Measurements from ENCODE around the gene SEPHS1.
"Not testable (repeated sequence)": the region's sequence is repeated elsewhere in the genome, so short reads cannot be mapped to it uniquely, and the experiment has no call there.

SEPHS1 gene

GRCh38 chr10:13327534-13327933 is 20.6 kb downstream of the SEPHS1 start:
- no peak for DNase-seq

DNA sequence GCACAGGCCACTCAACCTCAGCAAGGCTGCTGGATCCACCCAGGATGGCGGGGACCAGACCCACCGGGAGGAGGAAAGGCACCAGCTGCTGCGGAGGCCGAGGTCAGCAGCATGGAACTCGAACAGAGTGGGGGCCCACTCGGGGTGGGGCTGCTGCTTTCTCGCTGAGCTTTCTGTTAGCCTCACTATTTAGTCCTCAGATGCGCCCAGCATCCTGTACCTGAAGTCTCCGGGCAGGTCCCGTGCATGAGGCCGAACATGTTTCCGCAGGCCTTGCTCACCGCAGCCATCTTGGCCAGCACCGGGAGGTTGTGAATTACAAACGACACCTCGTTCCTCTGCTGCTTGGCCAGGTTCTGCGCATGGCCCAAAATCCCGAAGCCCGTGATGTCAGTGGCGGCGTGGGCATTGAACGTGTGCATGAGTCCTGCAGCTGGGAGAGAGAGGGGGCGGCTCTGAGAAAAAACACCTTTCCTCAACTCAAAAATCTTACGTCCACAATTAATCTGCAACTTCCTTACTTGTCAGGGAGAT is 25.4 kb downstream of the SEPHS1 start:
- DNase-seq, result no peak

- DNase-seq, result no peak
Measured at GRCh38 chr10:13321576-13321975, 26.5 kb downstream of the SEPHS1 start.

- no peak for DNase-seq
Measured at GRCh38 chr10:13319166-13319565, 28.9 kb downstream of the SEPHS1 start.

DNA sequence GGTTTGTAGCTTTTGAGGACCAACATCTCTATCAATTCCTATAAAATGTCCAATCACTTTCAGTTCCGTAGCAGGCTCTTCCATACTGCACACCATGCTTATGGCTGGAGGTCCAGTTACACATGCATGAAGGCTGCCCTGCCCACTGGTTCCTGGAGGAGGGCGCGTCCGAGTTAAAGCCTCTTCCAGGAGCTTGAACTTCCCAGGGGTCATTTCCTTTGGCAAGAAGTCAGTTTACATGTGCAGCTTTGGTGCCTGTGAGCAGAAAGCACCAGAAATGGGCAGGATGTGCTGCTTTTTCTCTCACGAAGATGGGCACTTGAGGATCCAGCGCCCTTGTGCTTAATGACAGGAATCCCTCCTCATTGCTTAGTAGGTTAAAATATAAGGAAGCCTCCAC is 30.6 kb downstream of the SEPHS1 start:
- no peak for DNase-seq

DNA sequence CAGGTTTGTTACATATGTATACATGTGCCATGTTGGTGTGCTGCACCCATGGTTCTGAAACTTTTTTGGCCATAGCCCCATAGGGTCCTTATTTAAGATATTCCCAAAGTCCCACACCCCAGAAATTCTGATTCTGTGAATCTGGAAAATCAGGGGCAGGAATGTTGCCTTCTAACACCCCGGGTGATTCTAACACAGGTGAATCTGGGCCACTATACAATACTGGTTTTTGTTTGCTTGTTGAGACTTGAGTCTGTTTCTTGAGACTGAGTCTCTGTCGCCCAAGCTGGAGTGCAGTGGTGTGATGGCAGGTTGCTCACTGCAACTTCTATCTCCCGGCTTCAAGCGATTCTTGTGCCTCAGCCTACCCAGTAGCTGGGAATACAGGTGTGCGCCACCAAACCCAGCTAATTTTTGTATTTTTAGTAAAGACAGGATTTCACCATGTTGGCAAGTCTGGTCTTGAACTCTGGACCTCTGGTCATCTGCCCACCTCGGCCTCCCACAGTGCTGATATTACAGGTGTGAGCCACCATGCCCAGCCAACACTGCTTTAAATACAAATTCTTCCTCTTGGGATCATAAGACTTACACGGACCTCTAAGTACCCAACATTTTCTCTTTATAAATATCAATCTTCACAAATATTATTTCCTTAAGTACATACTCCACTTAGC is 31.3 kb downstream of the SEPHS1 start:
- DNase-seq, result no peak

DNA sequence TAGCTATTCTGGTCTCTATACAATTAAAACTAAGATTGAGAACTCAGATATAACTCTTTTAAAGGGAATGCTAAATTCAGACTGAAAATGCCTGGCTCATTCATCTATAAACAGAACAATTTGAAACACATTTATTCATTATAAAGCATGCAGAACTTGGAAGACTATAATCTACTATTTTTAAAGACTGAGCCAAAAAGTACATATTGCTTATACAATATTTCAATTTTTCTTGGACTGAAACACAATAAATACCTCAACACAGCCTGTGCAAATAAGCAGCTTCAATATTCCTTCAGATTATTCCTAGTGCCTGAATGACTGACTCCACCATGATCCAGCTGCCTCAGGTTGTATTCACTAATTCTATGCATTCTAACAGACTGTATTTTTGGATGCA is 32.7 kb downstream of the SEPHS1 start:
- DNase-seq, result no peak

GRCh38 chr10:13311177-13311575 is 36.9 kb downstream of the SEPHS1 start:
- DNase-seq, result no peak

- no peak for DNase-seq
Measured at GRCh38 chr10:13310518-13311176, 37.4 kb downstream of the SEPHS1 start.

GRCh38 chr10:13309792-13310191 is 38.3 kb downstream of the SEPHS1 start:
- DNase-seq, result no peak

GRCh38 chr10:13308096-13308495 is 40.0 kb downstream of the SEPHS1 start:
- no peak for DNase-seq

DNA sequence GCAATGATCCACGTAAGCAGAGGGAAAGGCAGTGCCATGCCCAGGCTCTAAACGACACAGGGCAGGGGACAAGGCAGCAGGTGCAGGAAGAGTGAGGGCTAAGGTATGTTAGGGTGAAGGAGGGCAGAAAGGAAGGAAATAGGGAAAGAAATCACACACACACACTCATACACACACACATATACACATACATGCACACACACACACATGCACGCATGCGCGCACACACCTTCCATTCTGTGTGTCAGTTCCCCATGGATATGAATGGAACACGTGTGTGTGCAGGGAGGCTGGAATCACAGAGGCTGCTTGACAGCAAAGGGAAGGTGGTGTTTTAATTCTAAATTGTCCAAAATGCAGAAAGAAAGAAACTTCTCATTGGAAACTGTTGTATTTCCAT is 42.0 kb downstream of the SEPHS1 start:
- DNase-seq, result no peak

GRCh38 chr10:13302821-13303555 is 45.1 kb downstream of the SEPHS1 start:
- no peak for DNase-seq

- peak; percentile 80 for DNase-seq
Measured at GRCh38 chr10:13299437-13300287, 48.4 kb downstream of the SEPHS1 start, which contains the start of gene PHYH. PHYH (minus strand) TSS chr10:13300064; CDS start chr10:13300042, 22 bp downstream.

DNA sequence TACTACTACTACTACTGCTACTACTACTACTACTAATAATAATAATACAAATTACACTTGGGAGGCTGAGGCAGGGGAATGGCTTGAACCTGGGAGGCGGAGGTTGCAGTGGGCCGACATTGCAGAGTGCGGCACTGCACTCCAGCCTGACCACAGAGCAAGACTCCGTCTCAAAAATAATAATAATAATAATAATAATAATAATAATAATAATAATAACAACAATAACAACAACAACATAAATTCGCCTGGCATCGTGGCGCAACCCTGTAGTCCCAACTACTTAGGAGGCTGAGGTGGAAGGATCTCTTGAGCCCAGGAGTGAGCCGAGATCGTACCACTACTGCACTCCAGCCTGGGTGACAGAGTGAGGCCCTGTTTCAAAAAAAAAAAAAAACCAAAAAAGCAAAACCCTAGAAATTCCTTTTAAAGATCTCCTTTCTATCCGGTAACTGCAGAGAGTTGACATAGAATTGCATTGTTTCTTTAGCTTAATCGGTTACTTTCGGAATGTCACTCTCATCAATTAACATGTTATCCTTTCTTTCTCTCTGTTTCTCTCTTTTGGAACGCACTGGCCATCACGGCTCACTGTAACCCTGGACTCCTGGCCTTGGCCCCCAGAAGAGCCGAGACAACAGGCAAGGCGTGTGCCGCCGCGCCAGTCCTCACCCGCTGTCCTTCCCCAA is 49.2 kb downstream of the SEPHS1 start:
- DNase-seq, result no peak

DNA sequence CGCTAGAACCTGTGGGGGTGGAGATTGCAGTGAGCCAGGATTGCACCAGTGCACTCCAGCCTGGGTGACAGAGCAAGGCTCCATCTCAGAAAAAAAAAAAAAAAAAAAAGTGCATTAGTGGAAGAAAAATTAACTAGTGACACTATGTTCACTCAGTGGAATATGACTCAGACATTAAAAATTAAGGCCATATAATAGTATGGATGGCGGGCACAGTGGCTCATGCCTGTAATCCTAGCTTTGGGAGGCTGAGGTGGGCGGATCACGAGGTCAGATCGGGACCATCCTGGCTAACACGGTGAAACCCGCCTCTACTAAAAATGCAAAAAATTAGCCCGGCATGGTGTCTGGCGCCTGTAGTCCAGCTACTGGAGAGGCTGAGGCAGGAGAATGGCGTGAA is 51.6 kb downstream of the SEPHS1 start:
- no peak for DNase-seq

DNA sequence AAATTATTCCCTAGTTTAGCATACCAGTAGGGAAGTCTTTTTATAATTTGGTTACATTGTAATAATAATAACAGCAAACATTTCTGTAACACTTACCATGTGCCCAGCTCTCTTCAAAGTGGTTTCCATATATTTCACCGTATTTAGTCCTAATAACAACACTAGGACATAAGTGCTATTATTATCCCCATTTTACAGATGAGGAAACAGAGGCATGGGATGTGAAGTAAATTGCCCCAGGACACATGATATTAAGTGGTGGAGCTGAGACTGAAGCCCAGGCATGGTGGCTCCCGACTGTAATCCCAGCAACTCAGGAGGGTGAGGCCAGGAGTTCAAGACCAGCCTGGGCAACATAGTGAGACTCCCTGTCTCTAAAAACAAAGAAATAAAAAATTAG is 53.3 kb downstream of the SEPHS1 start:
- no peak for DNase-seq

GRCh38 chr10:13291821-13292773 is 56.0 kb downstream of the SEPHS1 start:
- DNase-seq, result no peak

- DNase-seq, result no peak
Measured at GRCh38 chr10:13291061-13291460, 57.0 kb downstream of the SEPHS1 start.

DNA sequence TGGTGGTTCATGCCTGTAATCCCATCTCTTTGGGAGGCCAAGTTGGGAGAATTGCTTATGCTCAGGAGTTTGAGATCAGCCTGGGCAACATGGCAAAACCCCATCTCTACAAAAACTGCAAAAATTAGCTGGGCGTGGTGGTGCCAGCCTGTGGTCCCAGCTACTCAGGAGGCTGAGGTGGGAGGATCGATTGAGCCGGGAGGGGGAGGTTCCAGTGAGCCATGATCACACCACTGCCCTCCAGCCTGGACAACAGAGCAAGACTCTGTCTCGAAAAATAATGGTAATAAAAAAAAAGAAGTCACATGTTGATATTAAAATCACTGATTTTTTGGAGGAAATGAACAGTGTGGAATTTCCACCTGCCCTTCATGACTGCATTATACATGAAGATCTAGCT is 64.0 kb downstream of the SEPHS1 start:
- DNase-seq, result no peak

DNA sequence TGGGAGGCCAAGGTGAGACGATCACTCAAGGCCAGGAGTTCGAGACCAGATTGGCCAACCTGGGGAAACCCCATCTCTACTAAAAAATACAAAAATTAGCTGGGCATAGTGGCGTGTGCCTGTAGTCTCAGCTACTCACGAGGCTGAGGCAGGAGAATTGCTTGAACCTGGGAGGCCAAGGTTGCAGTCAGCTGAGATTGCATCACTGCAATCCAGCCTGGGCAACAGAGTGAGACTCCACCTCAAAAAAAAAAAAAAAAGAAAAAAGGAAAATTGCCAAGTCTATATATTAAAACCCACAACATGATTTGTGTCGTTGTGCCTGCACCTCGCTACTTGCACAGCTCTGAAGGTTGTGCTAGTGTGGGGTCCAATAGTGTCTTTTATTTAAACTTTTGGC is 65.7 kb downstream of the SEPHS1 start:
- DNase-seq, result not testable (repeated sequence)
